GM23248 (cell line): Measurements from ENCODE around the gene TAS2R40. TPM values are rescaled to one million over a fixed set of nuclear protein-coding genes. Genes with fewer than 3 reads are reported as not detected.
"Not testable (repeated sequence)": the region's sequence is repeated elsewhere in the genome, so short reads cannot be mapped to it uniquely, and the experiment has no call there.

Experiments
- DNase-seq: peaks from one replicate; pipeline ENCODE4 v3.0.0-alpha.2; 2015
- H2AFZ ChIP-seq: fragments of 200-600 bp; sonication (generic); 2 replicates; pipeline ENCODE4 v1.6.1; 2016; ENCODE audit warnings: antibody characterized with exemption
- H3F3A ChIP-seq: fragments of 200-600 bp; sonication (generic); 2 replicates; pipeline ENCODE4 v1.6.1; 2016; ENCODE audit warnings: mild to moderate bottlenecking, antibody characterized with exemption, mixed run types; ENCODE audit not compliant: insufficient read depth
- H3K27ac ChIP-seq: fragments of 200-600 bp; sonication (generic); 2 replicates; pipeline ENCODE4 v1.5.1; 2016; ENCODE audit warnings: mild to moderate bottlenecking
- H3K27me3 ChIP-seq: fragments of 200-600 bp; sonication (generic); replicated peaks from 2 replicates; pipeline ENCODE4 v1.6.1; 2016; ENCODE audit warnings: mild to moderate bottlenecking; ENCODE audit not compliant: insufficient read depth
- H3K36me3 ChIP-seq: fragments of 200-600 bp; sonication (generic); 2 replicates; pipeline ENCODE4 v1.6.1; 2016; ENCODE audit warnings: low read depth, mild to moderate bottlenecking
- H3K4me1 ChIP-seq: fragments of 200-600 bp; sonication (generic); 2 replicates; pipeline ENCODE4 v1.6.1; 2016; ENCODE audit warnings: mild to moderate bottlenecking; ENCODE audit not compliant: insufficient read depth
- H3K4me2 ChIP-seq: fragments of 200-600 bp; sonication (generic); one replicate; pipeline ENCODE4 v1.6.1; 2016; ENCODE audit warnings: mild to moderate bottlenecking; ENCODE audit not compliant: unreplicated experiment
- H3K4me3 ChIP-seq: fragments of 200-600 bp; sonication (generic); 2 replicates; pipeline ENCODE4 v1.5.1; 2016; ENCODE audit warnings: mild to moderate bottlenecking
- H3K79me2 ChIP-seq: fragments of 200-600 bp; sonication (generic); 2 replicates; pipeline ENCODE4 v1.6.1; 2016; ENCODE audit warnings: mild to moderate bottlenecking; ENCODE audit not compliant: insufficient read depth
- H3K9ac ChIP-seq: fragments of 200-600 bp; sonication (generic); 2 replicates; pipeline ENCODE4 v1.6.1; 2016; ENCODE audit warnings: mild to moderate bottlenecking
- H3K9me2 ChIP-seq: fragments of 200-600 bp; sonication (generic); 2 replicates; pipeline ENCODE4 v1.6.1; 2016; ENCODE audit warnings: mixed run types, mild to moderate bottlenecking, moderate library complexity; ENCODE audit not compliant: insufficient read depth
- H3K9me3 ChIP-seq: fragments of 200-600 bp; sonication (generic); one replicate; pipeline ENCODE4 v1.6.1; 2017; ENCODE audit warnings: low read depth
- H4K20me1 ChIP-seq: fragments of 200-600 bp; sonication (generic); 2 replicates; pipeline ENCODE4 v1.6.0; 2016; ENCODE audit not compliant: insufficient read depth
- EZH2 ChIP-seq: fragments of 200-600 bp; sonication (generic); IDR thresholded peaks from 2 replicates; pipeline ENCODE4 v1.6.1; 2018; ENCODE audit warnings: antibody characterized with exemption, mild to moderate bottlenecking; ENCODE audit not compliant: insufficient read depth, poor library complexity, severe bottlenecking
- EZH2phosphoT487 ChIP-seq: fragments of 200-600 bp; sonication (generic); IDR thresholded peaks from 2 replicates; pipeline ENCODE4 v1.6.1; 2018; ENCODE audit warnings: antibody characterized with exemption, moderate library complexity, mild to moderate bottlenecking, low read depth; ENCODE audit not compliant: insufficient read depth
- WGBS, 2 experiments: methylation state at CpG; one replicate each; pipeline ENCODE4 v1.1.6; 2015 to 2017; ENCODE audit warnings: low lambda C conversion rate in 2 of 2, low coverage in 1 of 2; ENCODE audit errors: missing lambda C conversion rate in 2 of 2; 5-methylcytosine and 5-hydroxymethylcytosine counted together
- in situ Hi-C: fragments of 300-500 bp; cut with MboI; formaldehyde crosslinking; loops from 2 replicates; pipeline ENCODE4 v1.15.0; 2020
- polyA plus RNA-seq: library from polyadenylated mRNA; unstranded; fragments of >200 nt; fragmentation: Nextera tagmentation; extraction: Ambion mirVana; gene quantifications from 2 replicates; pipeline ENCODE4 v1.2.1, GENCODE V29; 2016
- total RNA-seq: library from RNA; depleted of rRNA; stranded (reverse); fragments of >200 nt; shearing (Covaris generic); gene quantifications from 2 replicates; pipeline ENCODE4 v1.2.3, GENCODE V29; 2014

Gene TAS2R40
- total and polyA plus RNA-seq, 2 experiments from 2014 or later: not detected

- H3F3A ChIP-seq: 0 out of 2 replicates have a peak, but pooled peaks cover under 1% of the 10 kb centered on the region
- H3K4me1 ChIP-seq: peaks cover under 1% of the 10 kb centered on the region; the same call in 1 of the 2 replicates
- H3K27me3 ChIP-seq: peaks cover 10% of the 10 kb centered on the region
- H3K27ac ChIP-seq: no peak overlapping the region
- no peaks in the 10 kb centered on the region for H3K36me3 ChIP-seq
- DNase-seq: no peak
- no peaks in the 10 kb centered on the region for H3K9me2 ChIP-seq
- no peak overlapping the region for H2AFZ ChIP-seq
- H3K9ac ChIP-seq: no peak overlapping the region
- H4K20me1 ChIP-seq: no peaks in the 10 kb centered on the region
- no peaks in the 10 kb centered on the region for H3K79me2 ChIP-seq
- in situ Hi-C loops: loop anchor here (5.0 to 10.0 kb wide), 2 partner anchors 203 to 336 kb away; no protein-coding TSS in a partner anchor
- 16 to 21% methylated on average over 4 of the region's 4 CpGs for WGBS, 2 experiments
- TF ChIP-seq EZH2phosphoT487: no peak
- TF ChIP-seq EZH2: no peak
- no peak overlapping the region for H3K4me3 ChIP-seq
- no peaks in the 10 kb centered on the region for H3K9me3 ChIP-seq
- no peak overlapping the region for H3K4me2 ChIP-seq
These were observed 11.3 kb upstream of the TAS2R40 start for GRCh38 chr7:143210541-143210940.

DNA sequence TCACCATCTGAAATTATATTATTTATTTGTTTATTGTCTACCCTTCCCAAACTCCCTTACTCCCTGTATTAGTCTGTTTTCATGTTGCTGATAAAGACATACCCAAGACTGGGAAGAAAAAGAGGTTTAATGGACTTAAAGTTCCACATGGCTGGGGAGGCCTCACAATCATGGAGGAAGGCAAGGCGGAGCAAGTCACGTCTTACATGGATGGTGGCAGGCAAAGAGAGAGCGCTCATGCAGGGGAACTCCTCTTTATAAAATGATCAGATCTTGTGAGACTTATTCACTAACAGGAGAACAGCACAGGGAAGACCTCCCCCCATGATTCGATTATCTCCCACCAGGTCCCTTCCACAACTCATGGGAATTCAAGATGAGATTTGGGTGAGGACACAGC lies 8.4 kb upstream of the TAS2R40 start:
- 64 to 72% methylated on average over 4 of the region's 4 CpGs for WGBS, 2 experiments
- not testable (repeated sequence) for H3K4me3 ChIP-seq, H3K27me3 ChIP-seq, H3K36me3 ChIP-seq, H3K79me2 ChIP-seq, H3F3A ChIP-seq, DNase-seq, H4K20me1 ChIP-seq, H3K27ac ChIP-seq, H3K9me3 ChIP-seq, H3K4me2 ChIP-seq, H3K9ac ChIP-seq, H3K4me1 ChIP-seq, H2AFZ ChIP-seq, H3K9me2 ChIP-seq
- in situ Hi-C loops: loop anchor here (5.0 to 10.0 kb wide), 2 partner anchors 206 to 339 kb away; no protein-coding TSS in a partner anchor

DNA sequence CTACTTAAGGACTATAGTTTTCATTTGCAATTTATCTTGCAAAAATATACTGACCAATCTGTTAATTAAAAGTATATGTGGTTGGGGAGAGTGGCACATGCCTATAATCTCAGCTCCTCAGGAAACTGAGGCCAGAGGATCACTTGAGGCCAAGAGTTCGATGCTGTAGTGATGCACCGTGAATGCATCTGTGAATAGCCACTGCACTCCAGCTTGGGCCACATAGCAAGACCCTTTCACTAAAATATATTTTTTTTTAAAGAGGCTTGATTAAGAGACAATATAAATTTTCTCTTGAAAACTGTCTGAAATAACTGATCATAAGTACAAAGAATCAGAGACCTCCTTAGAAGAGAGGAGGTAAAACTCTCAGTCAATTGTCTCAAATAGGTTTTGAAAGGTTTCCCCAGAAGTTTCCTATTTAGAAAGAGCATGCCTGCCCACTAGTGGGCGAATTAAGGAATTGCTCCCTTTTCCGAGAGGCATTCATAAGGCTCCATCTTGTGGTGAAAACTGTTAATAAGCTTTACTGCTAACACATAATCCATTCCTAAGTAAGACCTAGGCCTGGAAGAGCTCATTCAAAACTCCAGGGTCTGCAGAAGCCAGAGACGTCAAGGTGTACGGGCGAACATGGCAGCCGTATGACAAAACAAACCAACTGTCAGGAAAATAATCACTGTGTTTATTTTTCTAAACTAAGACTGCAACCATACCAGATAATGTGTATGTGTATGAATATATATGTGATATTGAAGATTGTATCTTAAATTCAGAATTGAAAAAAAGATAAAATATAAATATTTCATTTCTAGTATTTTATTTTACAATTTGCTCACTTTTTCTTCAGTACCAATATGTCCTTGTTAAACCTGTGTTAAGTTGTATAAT lies 6.8 kb upstream of the TAS2R40 start:
- in situ Hi-C loops: loop anchor here (5.0 to 10.0 kb wide), 2 partner anchors 208 to 340 kb away; no protein-coding TSS in a partner anchor
- Histone ChIP-seq H3F3A (peaks cover 10% of the 10 kb centered on the region; the same call in 1 of the 2 replicates), H2AFZ (no peak overlapping the region), H3K79me2 (no peaks in the 10 kb centered on the region), H3K27me3 (peaks cover 5% of the 10 kb centered on the region), H3K36me3 (no peaks in the 10 kb centered on the region), H3K27ac (no peak overlapping the region), H3K9ac (no peak overlapping the region), H3K9me3 (no peaks in the 10 kb centered on the region), H3K4me1 (peaks cover 7% of the 10 kb centered on the region; the same call in 1 of the 2 replicates), H3K4me2 (no peak overlapping the region), H3K9me2 (no peaks in the 10 kb centered on the region), H4K20me1 (no peaks in the 10 kb centered on the region), H3K4me3 (no peak overlapping the region)
- no peak for TF ChIP-seq EZH2phosphoT487
- no peak for TF ChIP-seq EZH2
- 3 to 4% methylated on average over 8 of the region's 8 CpGs for WGBS, 2 experiments
- DNase-seq: peak; percentile 87

DNA sequence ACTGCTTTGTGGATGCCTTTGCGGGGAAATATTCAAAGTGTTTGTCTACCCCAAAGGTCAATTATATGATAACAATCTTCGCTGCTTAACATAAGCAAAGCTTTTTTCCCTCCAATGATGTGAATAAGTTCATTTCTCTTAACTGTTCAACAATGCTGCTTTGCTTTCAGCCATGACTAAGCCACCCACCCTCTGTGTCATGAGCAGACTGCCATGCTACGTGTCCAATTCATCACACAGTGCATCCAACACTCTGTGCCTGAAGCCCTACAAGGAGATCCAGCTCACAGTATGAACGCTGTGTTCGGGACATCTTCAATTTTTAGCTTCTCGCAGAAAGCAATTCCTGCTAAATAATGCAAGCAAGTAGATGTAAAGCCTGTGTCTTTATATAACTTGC lies 5.7 kb upstream of the TAS2R40 start:
- no peaks in the 10 kb centered on the region for H4K20me1 ChIP-seq
- no peak overlapping the region for H3K4me3 ChIP-seq
- H3K79me2 ChIP-seq: no peaks in the 10 kb centered on the region
- in situ Hi-C loops: loop anchor here (10.0 kb wide), 1 partner anchor 341 kb away; no protein-coding TSS in a partner anchor
- no peaks in the 10 kb centered on the region for H3K9me2 ChIP-seq
- WGBS, 2 experiments: 73 to 78% methylated on average over 6 of the region's 6 CpGs
- no peak overlapping the region for H3K9ac ChIP-seq
- 0 out of 2 replicates have a peak overlapping the region, but pooled peaks have one; percentile 4 for H2AFZ ChIP-seq
- H3K27me3 ChIP-seq: peaks cover 8% of the 10 kb centered on the region
- H3K36me3 ChIP-seq: no peaks in the 10 kb centered on the region
- no peak overlapping the region for H3K4me2 ChIP-seq
- H3K27ac ChIP-seq: peak overlapping the region; percentile 26; the same call in 1 of the 2 replicates
- TF ChIP-seq EZH2 (no peak), EZH2phosphoT487 (no peak)
- H3K9me3 ChIP-seq: no peaks in the 10 kb centered on the region
- H3F3A ChIP-seq: peaks cover 10% of the 10 kb centered on the region; the same call in 1 of the 2 replicates
- peak; percentile 84 for DNase-seq
- H3K4me1 ChIP-seq: peaks cover 7% of the 10 kb centered on the region; the same call in 1 of the 2 replicates
